Lower lobe of right lung (tissue), 2 donors: ENCODE data around the gene KLHL40. TPM values are rescaled to one million over a fixed set of nuclear protein-coding genes. Genes with fewer than 3 reads are reported as not detected.
A peak's percentile ranks its signal among the peaks of the same experiment; 100 is the strongest.

Experiments
- ATAC-seq, 2 donors: fragments of 200-7000 bp; cut with Tn5 transposase; one replicate each; pipeline ENCODE4 v1.9.1; 2020 to 2022; ENCODE audit warnings: mild to moderate bottlenecking in 2 of 2, moderate library complexity in 2 of 2
- DNase-seq: peaks from one replicate; pipeline ENCODE4 v3.0.0-alpha.2; 2020
- H3K27ac ChIP-seq: fragments of 200-600 bp; one replicate; pipeline ENCODE4 v1.8.0; 2022
- H3K27me3 ChIP-seq: fragments of 200-600 bp; one replicate; pipeline ENCODE4 v1.8.0; 2022; ENCODE audit warnings: low read depth
- H3K36me3 ChIP-seq: fragments of 200-600 bp; one replicate; pipeline ENCODE4 v1.8.0; 2022; ENCODE audit warnings: mild to moderate bottlenecking
- H3K4me1 ChIP-seq: fragments of 200-600 bp; one replicate; pipeline ENCODE4 v1.8.0; 2022
- H3K4me3 ChIP-seq: fragments of 200-600 bp; one replicate; pipeline ENCODE4 v1.8.0; 2022; ENCODE audit warnings: mild to moderate bottlenecking
- H3K9me3 ChIP-seq: fragments of 200-600 bp; one replicate; pipeline ENCODE4 v1.8.0; 2022
- CTCF ChIP-seq: fragments of 200-600 bp; IDR thresholded peaks from one replicate; pipeline ENCODE4 v1.8.0; 2022; ENCODE audit warnings: antibody characterized with exemption, mild to moderate bottlenecking
- intact Hi-C: fragments of 100-400 bp; cut with DNase I; formaldehyde crosslinking; loops from one replicate; pipeline ENCODE4 v1.11.0; 2022
- total RNA-seq: library from RNA; stranded (reverse); fragmentation: NEBNext Ultra II Directional; extraction: Animal tissue kit (Norgen Biotek cat#: 25700); gene quantifications from one replicate; pipeline ENCODE4 v1.2.1, GENCODE V29; 2021
- donor health status: DM: no; HTN: yes; CAD: no; lungs with severe emphysema.

Gene KLHL40
- total RNA-seq, 1 donor from 2014 or later, result not detected

GRCh38 chr3:42652251-42652610 is 33.1 kb upstream of the KLHL40 start:
- H3K4me3 ChIP-seq, result peak overlapping the region; percentile 93
- H3K4me1 ChIP-seq, result peaks cover 43% of the 10 kb centered on the region
- H3K27me3 ChIP-seq, result no peaks in the 10 kb centered on the region
- ATAC-seq (no peak), DNase-seq (no peak)
- peaks cover 28% of the 10 kb centered on the region for H3K36me3 ChIP-seq
- intact Hi-C loops, result no loop called here
- H3K27ac ChIP-seq, result peak overlapping the region; percentile 85
- TF ChIP-seq CTCF, result no peak
- H3K9me3 ChIP-seq, result no peaks in the 10 kb centered on the region

- intact Hi-C loops, result no loop called here
- Histone ChIP-seq H3K27me3 (no peaks in the 10 kb centered on the region), H3K9me3 (no peaks in the 10 kb centered on the region), H3K4me3 (peak overlapping the region; percentile 93), H3K36me3 (peaks cover 23% of the 10 kb centered on the region), H3K27ac (peak overlapping the region; percentile 85), H3K4me1 (peaks cover 43% of the 10 kb centered on the region)
- ATAC-seq, result peak; percentile 62 to 76
- DNase-seq, result peak; percentile 79
- TF ChIP-seq CTCF, result no peak
Measured at GRCh38 chr3:42652611-42653302, 32.6 kb upstream of the KLHL40 start.

- Histone ChIP-seq H3K4me1 (peaks cover 43% of the 10 kb centered on the region), H3K27ac (peak overlapping the region; percentile 85), H3K36me3 (peaks cover 21% of the 10 kb centered on the region), H3K4me3 (peak overlapping the region; percentile 93), H3K9me3 (no peaks in the 10 kb centered on the region), H3K27me3 (no peaks in the 10 kb centered on the region)
- no peak for DNase-seq
- intact Hi-C loops, result no loop called here
- ATAC-seq, result peak in 1 of 2 donors; percentile 1
- TF ChIP-seq CTCF, result no peak
Measured at GRCh38 chr3:42653303-42653559, 32.1 kb upstream of the KLHL40 start.

GRCh38 chr3:42653560-42654330 is 31.6 kb upstream of the KLHL40 start, which contains the start of gene ZBTB47:
Gene ZBTB47, plus strand, starts transcription at chr3:42653697. Its CDS starts 4,659 bp downstream, at chr3:42658356.
- Histone ChIP-seq H3K27me3 (no peaks in the 10 kb centered on the region), H3K4me3 (peak within 1 kb of the TSS; percentile 93), H3K36me3 (peaks cover 21% of the 10 kb centered on the region), H3K27ac (peak within 1 kb of the TSS; percentile 85), H3K9me3 (no peaks in the 10 kb centered on the region), H3K4me1 (peaks cover 43% of the 10 kb centered on the region)
- intact Hi-C loops, result no loop called here
- peak; percentile 89 for DNase-seq
- no peak for TF ChIP-seq CTCF
- peak; percentile 29 to 43 for ATAC-seq

- Histone ChIP-seq H3K4me3 (peak overlapping the region; percentile 93), H3K9me3 (no peaks in the 10 kb centered on the region), H3K4me1 (peaks cover 43% of the 10 kb centered on the region), H3K27ac (peak overlapping the region; percentile 85), H3K27me3 (no peaks in the 10 kb centered on the region), H3K36me3 (peaks cover 18% of the 10 kb centered on the region)
- DNase-seq (no peak), ATAC-seq (peak; percentile 52 to 69)
- intact Hi-C loops, result no loop called here
- peak; percentile 15 for TF ChIP-seq CTCF
Measured at GRCh38 chr3:42654331-42655201, 30.8 kb upstream of the KLHL40 start.
